HG02852 (cell line): ENCODE measurements around the gene MYH10.
"Not testable (repeated sequence)": the region's sequence is repeated elsewhere in the genome, so short reads cannot be mapped to it uniquely, and the experiment has no call there.

Source experiments
- ATAC-seq: cut with Tn5 transposase; IDR thresholded peaks from one replicate; pipeline ENCODE4 v1.9.1; 2021; ENCODE audit warnings: mild to moderate bottlenecking, moderate library complexity; ENCODE audit not compliant: unreplicated experiment

Gene MYH10

GRCh38 chr17:8630227-8630801, at the start of gene MYH10:
Gene MYH10 (minus strand): TSS chr17:8630725. CDS start chr17:8623246, 7,479 bp downstream.
- ATAC-seq: no peak

- ATAC-seq: no peak
Measured at GRCh38 chr17:8679126-8679525, 48.6 kb upstream of the MYH10 start.

- ATAC-seq: no peak
Measured at GRCh38 chr17:8675306-8675705, 44.8 kb upstream of the MYH10 start.

- ATAC-seq: no peak
Measured at GRCh38 chr17:8674344-8675305, 44.1 kb upstream of the MYH10 start.

GRCh38 chr17:8673612-8674011, 43.1 kb upstream of the MYH10 start:
- ATAC-seq: no peak

- no peak for ATAC-seq
Measured at GRCh38 chr17:8672326-8672725, 41.8 kb upstream of the MYH10 start.

GRCh38 chr17:8670421-8670820, 39.9 kb upstream of the MYH10 start:
- no peak for ATAC-seq

GRCh38 chr17:8668176-8668740, 37.7 kb upstream of the MYH10 start:
- no peak for ATAC-seq

GRCh38 chr17:8667421-8667820, 36.9 kb upstream of the MYH10 start:
- ATAC-seq: no peak

GRCh38 chr17:8665684-8666083, 35.2 kb upstream of the MYH10 start:
- no peak for ATAC-seq

GRCh38 chr17:8664456-8665126, 34.1 kb upstream of the MYH10 start:
- no peak for ATAC-seq

- ATAC-seq: no peak
Measured at GRCh38 chr17:8662973-8663372, 32.4 kb upstream of the MYH10 start.

- no peak for ATAC-seq
Measured at GRCh38 chr17:8662076-8662831, 31.7 kb upstream of the MYH10 start.

GRCh38 chr17:8660709-8661108, 30.2 kb upstream of the MYH10 start:
- ATAC-seq: not testable (repeated sequence)

- no peak for ATAC-seq
Measured at GRCh38 chr17:8659758-8660410, 29.4 kb upstream of the MYH10 start.

- no peak for ATAC-seq
Measured at GRCh38 chr17:8658810-8659209, 28.3 kb upstream of the MYH10 start.

- no peak for ATAC-seq
Measured at GRCh38 chr17:8656693-8657092, 26.2 kb upstream of the MYH10 start.

GRCh38 chr17:8654822-8655221, 24.3 kb upstream of the MYH10 start:
- ATAC-seq: no peak

GRCh38 chr17:8651013-8651412, 20.5 kb upstream of the MYH10 start:
- ATAC-seq: no peak

- no peak for ATAC-seq
Measured at GRCh38 chr17:8650119-8650499, 19.6 kb upstream of the MYH10 start.
